ENCODE results near the gene ITPR3.
A peak's percentile ranks its signal among the peaks of the same experiment; 100 is the strongest.

ITPR3 gene

GRCh38 chr6:33640361-33640760 lies 19.2 kb downstream of the ITPR3 start:
- DNase-seq, result no peak

GRCh38 chr6:33641144-33641543 lies 20.0 kb downstream of the ITPR3 start:
- no peak for DNase-seq

GRCh38 chr6:33641602-33642001 lies 20.5 kb downstream of the ITPR3 start:
- DNase-seq, result no peak

GRCh38 chr6:33642897-33643296 lies 21.8 kb downstream of the ITPR3 start:
- no peak for DNase-seq

GRCh38 chr6:33651403-33651802 lies 30.3 kb downstream of the ITPR3 start:
- DNase-seq, result no peak

GRCh38 chr6:33652002-33652401 lies 30.9 kb downstream of the ITPR3 start:
- no peak for DNase-seq

GRCh38 chr6:33654831-33655554 lies 33.9 kb downstream of the ITPR3 start:
- no peak for DNase-seq

- no peak for DNase-seq
Observed at GRCh38 chr6:33656844-33657243, 35.7 kb downstream of the ITPR3 start.

GRCh38 chr6:33658982-33659689 lies 38.0 kb downstream of the ITPR3 start:
- no peak for DNase-seq

- DNase-seq, result no peak
Observed at GRCh38 chr6:33659986-33660385, 38.9 kb downstream of the ITPR3 start.

GRCh38 chr6:33661106-33661838 lies 40.1 kb downstream of the ITPR3 start:
- no peak for DNase-seq

- no peak for DNase-seq
Observed at GRCh38 chr6:33662318-33662717, 41.2 kb downstream of the ITPR3 start.

- no peak for DNase-seq
Observed at GRCh38 chr6:33663028-33663427, 41.9 kb downstream of the ITPR3 start.

GRCh38 chr6:33663727-33664449 lies 42.8 kb downstream of the ITPR3 start:
- no peak for DNase-seq

GRCh38 chr6:33664506-33665057 lies 43.5 kb downstream of the ITPR3 start:
- no peak for DNase-seq

GRCh38 chr6:33665957-33666356 lies 44.8 kb downstream of the ITPR3 start:
- no peak for DNase-seq

GRCh38 chr6:33667072-33667471 lies 46.0 kb downstream of the ITPR3 start:
- no peak for DNase-seq

- no peak for DNase-seq
Observed at GRCh38 chr6:33667776-33668175, 46.7 kb downstream of the ITPR3 start.

GRCh38 chr6:33668328-33668727 lies 47.2 kb downstream of the ITPR3 start:
- DNase-seq, result no peak

GRCh38 chr6:33668914-33669313 lies 47.8 kb downstream of the ITPR3 start:
- DNase-seq, result peak; percentile 73

- DNase-seq, result no peak
Observed at GRCh38 chr6:33670086-33670660, 49.1 kb downstream of the ITPR3 start.

GRCh38 chr6:33670971-33671743 lies 50.0 kb downstream of the ITPR3 start:
- DNase-seq, result no peak

Measured in CD4-positive, alpha-beta T cell treated with Interleukin-12 subunit alpha and Interleukin-12 subunit beta, for 1 hour (primary cell).